PC-3 (cell line): ENCODE measurements around the gene NR2C2. TPM values are rescaled to one million over a fixed set of nuclear protein-coding genes. Genes with fewer than 3 reads are reported as not detected.

Experiments
- ATAC-seq: fragments of 200-7000 bp; cut with Tn5 transposase; 2 replicates; pipeline ENCODE4 v1.9.1; 2020; ENCODE audit warnings: mild to moderate bottlenecking, moderate library complexity
- BruUV-seq: library from RNA; stranded (reverse); fragments of 400-500 nt; replicated peaks from 2 replicates; lab custom pipeline; 2021; lab: Mats Ljungman, UMichigan
- CTCF ChIA-PET: fragments of 300-600 bp; sonication (Branson Sonifier 250); formaldehyde crosslinking; loops from one replicate; lab custom pipeline; 2022; ENCODE audit warnings: antibody characterized with exemption; lab: Charles Lee
- POLR2A ChIA-PET: fragments of 300-600 bp; sonication (Branson Sonifier 250); formaldehyde crosslinking; loops from one replicate; lab custom pipeline; 2022; ENCODE audit warnings: antibody characterized with exemption; ENCODE audit not compliant: unreplicated experiment; lab: Charles Lee
- DNase-seq: peaks from one replicate; pipeline ENCODE4 v3.0.0-alpha.2; 2015
- H2AFZ ChIP-seq: fragments of 300-600 bp; sonication (generic); 2 replicates; pipeline ENCODE4 v1.6.0; 2016; ENCODE audit warnings: antibody characterized with exemption, low read length
- H3F3A ChIP-seq: fragments of 300-600 bp; sonication (generic); one replicate; pipeline ENCODE4 v1.6.0; 2017; ENCODE audit warnings: antibody characterized with exemption, low read length, control low read depth, mild to moderate bottlenecking; ENCODE audit not compliant: unreplicated experiment
- H3K27ac ChIP-seq: fragments of 300-600 bp; sonication (generic); 2 replicates; pipeline ENCODE4 v1.5.1; 2016; ENCODE audit warnings: mild to moderate bottlenecking, low read length
- H3K27me3 ChIP-seq: fragments of 300-600 bp; sonication (generic); 2 replicates; pipeline ENCODE4 v1.6.1; 2016; ENCODE audit warnings: low read length, mixed read lengths
- H3K36me3 ChIP-seq: fragments of 300-600 bp; sonication (generic); 2 replicates; pipeline ENCODE4 v1.6.1; 2016; ENCODE audit warnings: low read depth, mixed run types, low read length, mixed read lengths
- H3K4me1 ChIP-seq: fragments of 300-600 bp; sonication (generic); 2 replicates; pipeline ENCODE4 v1.5.1; 2016; ENCODE audit warnings: low read length; ENCODE audit not compliant: insufficient read depth
- H3K4me2 ChIP-seq: fragments of 300-600 bp; sonication (generic); 2 replicates; pipeline ENCODE4 v1.6.0; 2016; ENCODE audit warnings: low read length
- H3K4me3 ChIP-seq: fragments of 300-600 bp; sonication (generic); 2 replicates; pipeline ENCODE4 v1.5.1; 2016; ENCODE audit warnings: mild to moderate bottlenecking, low read length, mixed read lengths
- H3K79me2 ChIP-seq: fragments of 300-600 bp; sonication (generic); 2 replicates; pipeline ENCODE4 v1.6.1; 2017; ENCODE audit warnings: low read length, mixed read lengths
- H3K9ac ChIP-seq: fragments of 300-600 bp; sonication (generic); 2 replicates; pipeline ENCODE4 v1.6.0; 2016; ENCODE audit warnings: mild to moderate bottlenecking, low read length
- H3K9me2 ChIP-seq: fragments of 300-600 bp; sonication (generic); replicated peaks from 2 replicates; pipeline ENCODE4 v1.6.1; 2016; ENCODE audit warnings: mixed run types, low read length, mixed read lengths
- H3K9me3 ChIP-seq: fragments of 300-600 bp; sonication (generic); 2 replicates; pipeline ENCODE4 v1.6.1; 2016; ENCODE audit warnings: low read length, mixed read lengths
- H4K20me1 ChIP-seq: fragments of 300-600 bp; sonication (generic); 2 replicates; pipeline ENCODE4 v1.6.1; 2016; ENCODE audit warnings: low read length, mixed read lengths
- CTCF ChIP-seq: fragments of 300-600 bp; sonication (generic); conservative IDR thresholded peaks from 2 replicates; pipeline ENCODE4 v1.5.1; 2017; ENCODE audit warnings: antibody characterized with exemption, low read depth, mild to moderate bottlenecking, low read length
- EZH2 ChIP-seq: fragments of 300-600 bp; sonication (generic); IDR thresholded peaks from one replicate; pipeline ENCODE4 v1.6.1; 2017; ENCODE audit warnings: antibody characterized with exemption, mild to moderate bottlenecking, low read length; ENCODE audit not compliant: unreplicated experiment
- EZH2phosphoT487 ChIP-seq: fragments of 300-600 bp; sonication (generic); IDR thresholded peaks from 2 replicates; pipeline ENCODE4 v1.6.1; 2018; ENCODE audit warnings: mild to moderate bottlenecking, antibody characterized with exemption, low read length, borderline replicate concordance
- intact Hi-C: fragments of 100-400 bp; cut with micrococcal nuclease; formaldehyde crosslinking; loops from 2 replicates; pipeline ENCODE4 v1.9.0; 2023
- total RNA-seq: library from RNA; depleted of rRNA; stranded (reverse); fragments of >200 nt; gene quantifications from 2 replicates; pipeline ENCODE4 v1.2.3, GENCODE V29; 2014

Gene NR2C2
- total RNA-seq, 1 experiment from 2014 or later: 21.9 TPM

- no peak overlapping the region for H3K4me2 ChIP-seq
- no peaks in the 10 kb centered on the region for H4K20me1 ChIP-seq
- intact Hi-C loops: loop anchor here (5.0 kb wide), 2 partner anchors 115 to 180 kb away; no protein-coding TSS in a partner anchor
- TF ChIP-seq CTCF (no peak), EZH2 (no peak), EZH2phosphoT487 (no peak)
- ChIA-PET CTCF (no interaction called here), POLR2A (interaction anchor here (0.6 kb wide), 1 partner anchor 489 kb away, joined by 3 read pairs; no protein-coding TSS in a partner anchor)
- no peak overlapping the region for H3K4me3 ChIP-seq
- no peaks in the 10 kb centered on the region for H3K36me3 ChIP-seq
- DNase-seq (no peak), ATAC-seq (no peak)
- H3K9me3 ChIP-seq: no peaks in the 10 kb centered on the region; the same call in 1 of the 2 replicates
- no peak overlapping the region for H3K27ac ChIP-seq
- H3K4me1 ChIP-seq: no peaks in the 10 kb centered on the region
- no peaks in the 10 kb centered on the region for H3F3A ChIP-seq
- H3K27me3 ChIP-seq: no peaks in the 10 kb centered on the region
- no TSS peak for BruUV-seq
- no peaks in the 10 kb centered on the region for H3K9me2 ChIP-seq
- no peaks in the 10 kb centered on the region for H3K79me2 ChIP-seq
- H2AFZ ChIP-seq: no peak overlapping the region
- no peak overlapping the region for H3K9ac ChIP-seq
These were observed 20.1 kb upstream of the NR2C2 start for GRCh38 chr3:14927308-14927707.

GRCh38 chr3:14929310-14930074, 17.9 kb upstream of the NR2C2 start:
- BruUV-seq: no TSS peak
- no peak for ATAC-seq

More at GRCh38 chr3:14929310-14930074, 17.9 kb upstream of the NR2C2 start:
- no peak for DNase-seq
- Histone ChIP-seq H3K9ac (no peak overlapping the region), H3F3A (no peaks in the 10 kb centered on the region), H4K20me1 (no peaks in the 10 kb centered on the region), H2AFZ (no peak overlapping the region), H3K27me3 (no peaks in the 10 kb centered on the region), H3K4me2 (no peak overlapping the region), H3K79me2 (no peaks in the 10 kb centered on the region), H3K9me2 (no peaks in the 10 kb centered on the region), H3K9me3 (no peaks in the 10 kb centered on the region; the same call in 1 of the 2 replicates), H3K4me3 (no peak overlapping the region), H3K36me3 (no peaks in the 10 kb centered on the region), H3K4me1 (no peaks in the 10 kb centered on the region), H3K27ac (no peak overlapping the region)
- POLR2A ChIA-PET: no interaction called here
- TF ChIP-seq EZH2phosphoT487 (no peak), CTCF (no peak), EZH2 (no peak)
- CTCF ChIA-PET: no interaction called here
- intact Hi-C loops: loop anchor here (5.0 kb wide), 2 partner anchors 113 to 178 kb away; no protein-coding TSS in a partner anchor
